Measurements from ENCODE around the gene MCF2L2. TPM values are rescaled to one million over a fixed set of nuclear protein-coding genes. Genes with fewer than 3 reads are reported as not detected.

MCF2L2 gene
- total and polyA plus RNA-seq, 3 donors from 2014 or later, result 6.8 to 24.2 (median 14.6) TPM

- TF ChIP-seq CTCF (IDR thresholded peaks at IDR 0.05), result no peak
- no peak for TF ChIP-seq POLR2A (IDR thresholded peaks at IDR 0.05)
- intact Hi-C loops (cut with DNase I; ENCODE audit: low total_unique reads), result no loop called here
- WGBS, 2 donors, result 65 to 72% methylated on average over 13 of the region's 13 CpGs
Observed at GRCh38 chr3:183400352-183400751, 28.1 kb downstream of the MCF2L2 start.

GRCh38 chr3:183396662-183397391 is 31.6 kb downstream of the MCF2L2 start:
- Histone ChIP-seq H3K36me3 (ENCODE audit: low read depth, missing control alignments) (no peaks in the 10 kb centered on the region), H3K9me3 (no peaks in the 10 kb centered on the region), H3K27ac (no peak overlapping the region), H3K4me3 (no peak overlapping the region), H3K4me1 (no peaks in the 10 kb centered on the region), H3K27me3 (no peaks in the 10 kb centered on the region)
- intact Hi-C loops (cut with DNase I; ENCODE audit: low total_unique reads), result no loop called here
- no peak for TF ChIP-seq CTCF (IDR thresholded peaks at IDR 0.05)
- no peak for TF ChIP-seq POLR2A (IDR thresholded peaks at IDR 0.05)
- WGBS, 2 donors, result 96 to 97% methylated on average over 5 of the region's 5 CpGs
- DNase-seq, result no peak

More at GRCh38 chr3:183400352-183400751, 28.1 kb downstream of the MCF2L2 start:
- no peak overlapping the region for H3K4me3 ChIP-seq
- H3K27ac ChIP-seq, result no peak overlapping the region
- DNase-seq, result no peak
- H3K36me3 ChIP-seq (ENCODE audit: low read depth, missing control alignments), result no peaks in the 10 kb centered on the region
- H3K27me3 ChIP-seq, result no peaks in the 10 kb centered on the region
- H3K4me1 ChIP-seq, result no peaks in the 10 kb centered on the region
- H3K9me3 ChIP-seq, result no peaks in the 10 kb centered on the region

GRCh38 chr3:183394150-183394549 is 34.3 kb downstream of the MCF2L2 start:
- Histone ChIP-seq H3K27ac (no peak overlapping the region), H3K4me1 (no peaks in the 10 kb centered on the region), H3K4me3 (no peak overlapping the region), H3K36me3 (ENCODE audit: low read depth, missing control alignments) (no peaks in the 10 kb centered on the region), H3K9me3 (no peaks in the 10 kb centered on the region), H3K27me3 (no peaks in the 10 kb centered on the region)
- intact Hi-C loops (cut with DNase I; ENCODE audit: low total_unique reads), result no loop called here
- no peak for DNase-seq
- TF ChIP-seq POLR2A (IDR thresholded peaks at IDR 0.05) (no peak), CTCF (IDR thresholded peaks at IDR 0.05) (no peak)
- WGBS, 2 donors, result 80 to 86% methylated on average over 6 of the region's 6 CpGs

GRCh38 chr3:183393625-183394024 is 34.8 kb downstream of the MCF2L2 start:
- no peak overlapping the region for H3K4me3 ChIP-seq
- no peaks in the 10 kb centered on the region for H3K9me3 ChIP-seq
- no peaks in the 10 kb centered on the region for H3K4me1 ChIP-seq
- no peak for DNase-seq
- no peak for TF ChIP-seq CTCF (IDR thresholded peaks at IDR 0.05)
- TF ChIP-seq POLR2A (IDR thresholded peaks at IDR 0.05), result no peak
- no peak overlapping the region for H3K27ac ChIP-seq
- intact Hi-C loops (cut with DNase I; ENCODE audit: low total_unique reads), result no loop called here
- H3K27me3 ChIP-seq, result no peaks in the 10 kb centered on the region
- H3K36me3 ChIP-seq (ENCODE audit: low read depth, missing control alignments), result no peaks in the 10 kb centered on the region
- 60 to 64% methylated on average over 4 of the region's 4 CpGs for WGBS, 2 donors
